Calu3 (cell line): ENCODE data around the gene DOCK10. TPM values are rescaled to one million over a fixed set of nuclear protein-coding genes. Genes with fewer than 3 reads are reported as not detected.

Source experiments
- BruUV-seq: library from RNA; stranded (reverse); fragments of 400-500 nt; replicated peaks from 2 replicates; lab custom pipeline; 2021; lab: Mats Ljungman, UMichigan
- CTCF ChIA-PET: fragments of 300-600 bp; sonication (Branson Sonifier 250); formaldehyde crosslinking; loops from one replicate; lab custom pipeline; 2022; ENCODE audit warnings: antibody characterized with exemption; lab: Charles Lee
- DNase-seq: peaks from one replicate; pipeline ENCODE4 v3.0.0; 2022
- H3K27ac Mint-ChIP-seq: one replicate; pipeline ENCODE4 v1.8.0; 2022; ENCODE audit warnings: mixed read lengths; ENCODE audit not compliant: unreplicated experiment
- H3K27me3 Mint-ChIP-seq: one replicate; pipeline ENCODE4 v1.8.0; 2022; ENCODE audit warnings: mixed read lengths; ENCODE audit not compliant: unreplicated experiment
- H3K36me3 Mint-ChIP-seq: one replicate; pipeline ENCODE4 v1.8.0; 2022; ENCODE audit warnings: mild to moderate bottlenecking, moderate library complexity, mixed read lengths; ENCODE audit not compliant: insufficient read depth, unreplicated experiment
- H3K4me1 Mint-ChIP-seq: one replicate; pipeline ENCODE4 v1.8.0; 2022; ENCODE audit warnings: mild to moderate bottlenecking, low read depth, mixed read lengths; ENCODE audit not compliant: unreplicated experiment
- H3K4me3 Mint-ChIP-seq: one replicate; pipeline ENCODE4 v1.8.0; 2022; ENCODE audit warnings: mild to moderate bottlenecking, low read depth, moderate library complexity, mixed read lengths; ENCODE audit not compliant: unreplicated experiment
- H3K9me3 Mint-ChIP-seq: one replicate; pipeline ENCODE4 v1.8.0; 2022; ENCODE audit warnings: low read depth, mixed read lengths; ENCODE audit not compliant: unreplicated experiment
- CTCF ChIP-seq: fragments of 200-600 bp; IDR thresholded peaks from one replicate; pipeline ENCODE4 v1.8.0; 2022; ENCODE audit warnings: antibody characterized with exemption; ENCODE audit not compliant: unreplicated experiment
- intact Hi-C: fragments of 100-400 bp; cut with micrococcal nuclease; formaldehyde crosslinking; loops from one replicate; pipeline ENCODE4 v1.10.0; 2022; ENCODE audit not compliant: unreplicated experiment
- total RNA-seq: library from RNA; stranded (reverse); gene quantifications from 2 replicates; pipeline ENCODE4 v1.2.3, GENCODE V29; 2022

The DOCK10 gene
- total RNA-seq, 1 experiment from 2014 or later = 11.9 TPM

DNA sequence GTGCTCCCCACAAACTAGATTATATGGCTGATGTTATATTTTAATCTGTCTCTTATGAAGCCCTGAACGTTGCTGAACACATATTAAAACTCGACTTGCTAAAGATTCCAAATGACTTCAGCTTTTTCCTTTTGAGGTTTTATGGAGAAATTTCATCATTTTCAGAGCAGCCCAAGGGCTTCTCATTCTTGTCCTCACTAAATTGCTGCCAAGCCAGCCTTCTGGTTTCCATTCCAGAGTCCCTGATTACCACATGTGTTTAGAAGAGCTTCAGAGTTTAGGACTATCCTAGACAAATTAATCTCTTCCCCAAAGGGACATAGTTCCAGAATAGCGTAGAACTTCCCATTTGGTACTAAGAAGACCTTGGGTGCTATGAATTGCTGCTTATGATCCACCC is 248.3 kb downstream of the DOCK10 start:
- no peaks in the 10 kb centered on the region for H3K27me3 Mint-ChIP-seq
- no peaks in the 10 kb centered on the region for H3K4me1 Mint-ChIP-seq
- BruUV-seq = no TSS peak
- CTCF ChIA-PET = interaction anchor here (0.6 kb wide), 1 partner anchor 115 kb away, joined by 3 read pairs; no protein-coding TSS in a partner anchor
- no peaks in the 10 kb centered on the region for H3K9me3 Mint-ChIP-seq
- no peak for DNase-seq
- no peak overlapping the region for H3K27ac Mint-ChIP-seq
- no peaks in the 10 kb centered on the region for H3K36me3 Mint-ChIP-seq
- intact Hi-C loops = no loop called here
- no peak for TF ChIP-seq CTCF
- H3K4me3 Mint-ChIP-seq = no peak overlapping the region

DNA sequence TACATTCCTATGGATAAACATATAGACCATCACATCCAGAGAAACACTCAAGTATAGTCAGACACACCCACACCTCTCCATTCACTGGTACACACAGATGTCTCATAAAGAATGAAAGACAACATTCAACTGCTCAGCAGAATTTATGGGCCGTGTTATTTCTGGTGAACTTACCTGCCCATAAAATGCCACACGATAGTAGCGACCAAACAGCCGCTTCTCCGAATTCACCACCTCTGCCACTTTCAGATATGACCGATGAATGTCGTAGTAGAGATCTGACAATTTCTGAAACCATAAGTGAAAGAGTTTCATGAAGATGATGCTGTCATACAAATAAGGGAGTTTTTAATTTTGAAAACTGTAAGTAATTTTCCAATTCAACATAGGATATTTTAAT is 255.4 kb downstream of the DOCK10 start:
- intact Hi-C loops = no loop called here
- CTCF ChIA-PET = no interaction called here
- H3K4me1 Mint-ChIP-seq = no peaks in the 10 kb centered on the region

DNA sequence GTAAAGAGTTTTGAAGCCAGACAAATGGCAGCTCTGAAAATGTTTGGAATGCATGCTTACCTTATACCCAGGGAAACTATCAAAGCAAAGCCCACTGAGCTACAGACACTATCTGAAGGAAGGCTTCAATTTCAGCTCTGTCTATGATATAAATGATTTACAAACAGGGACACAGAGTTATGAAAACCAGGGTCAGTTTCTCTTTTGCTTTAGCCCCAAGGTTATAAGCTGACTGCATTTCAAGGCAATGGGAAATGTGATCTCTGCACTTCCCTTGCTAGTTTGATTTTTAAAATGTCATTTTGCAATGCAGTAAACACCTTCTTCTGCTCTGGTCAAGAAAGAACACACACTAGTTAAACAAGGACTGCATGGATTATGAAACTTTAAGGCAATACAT is 260.9 kb downstream of the DOCK10 start:
- H3K36me3 Mint-ChIP-seq = no peaks in the 10 kb centered on the region

More for the DNA sequence above, 255.4 kb downstream of the DOCK10 start:
- Mint-ChIP-seq H3K27ac (no peak overlapping the region), H3K27me3 (no peaks in the 10 kb centered on the region), H3K36me3 (no peaks in the 10 kb centered on the region), H3K9me3 (no peaks in the 10 kb centered on the region), H3K4me3 (no peak overlapping the region)
- no TSS peak for BruUV-seq
- no peak for DNase-seq
- no peak for TF ChIP-seq CTCF

DNA sequence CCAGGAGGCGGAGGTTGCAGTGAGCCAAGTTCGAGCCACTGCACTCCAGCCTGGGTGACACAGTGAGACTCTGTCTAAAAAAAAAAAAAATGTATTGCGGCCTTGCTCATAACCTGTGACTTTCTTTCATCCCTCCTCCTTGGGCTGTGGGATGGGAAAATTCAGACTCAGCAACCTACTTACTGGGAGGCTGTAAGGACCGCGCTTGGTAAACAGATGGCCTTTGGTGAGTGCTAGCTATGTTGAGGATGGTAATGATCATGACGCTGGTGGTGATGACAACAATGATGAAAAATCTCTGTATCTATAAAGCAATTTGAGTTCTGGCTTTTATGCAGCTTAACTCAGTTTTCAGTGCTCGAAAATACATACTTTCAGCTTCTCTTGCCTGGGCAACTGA is 261.4 kb downstream of the DOCK10 start:
- BruUV-seq = no TSS peak
- peaks cover 23% of the 10 kb centered on the region for H3K4me1 Mint-ChIP-seq
- no peak for DNase-seq
- no peaks in the 10 kb centered on the region for H3K36me3 Mint-ChIP-seq
- intact Hi-C loops = no loop called here
- no peak overlapping the region for H3K4me3 Mint-ChIP-seq
- H3K27me3 Mint-ChIP-seq = no peaks in the 10 kb centered on the region
- CTCF ChIA-PET = no interaction called here
- TF ChIP-seq CTCF = no peak
- no peaks in the 10 kb centered on the region for H3K9me3 Mint-ChIP-seq
- H3K27ac Mint-ChIP-seq = no peak overlapping the region

More for the DNA sequence above, 260.9 kb downstream of the DOCK10 start:
- Mint-ChIP-seq H3K27ac (no peak overlapping the region), H3K4me3 (no peak overlapping the region), H3K4me1 (peaks cover 20% of the 10 kb centered on the region), H3K27me3 (no peaks in the 10 kb centered on the region), H3K9me3 (no peaks in the 10 kb centered on the region)
- BruUV-seq = no TSS peak
- CTCF ChIA-PET = no interaction called here
- no peak for DNase-seq
- intact Hi-C loops = no loop called here
- no peak for TF ChIP-seq CTCF
